ENCODE results near the gene AKT1S1. TPM values are rescaled to one million over a fixed set of nuclear protein-coding genes. Genes with fewer than 3 reads are reported as not detected.

The AKT1S1 gene
- total RNA-seq, result 11.8 and 12.1 TPM in 2 replicates

GRCh38 chr19:49877020-49877878 lies at the start of gene AKT1S1, which contains the start of gene TBC1D17:
AKT1S1 (minus strand) TSS chr19:49877355; CDS start chr19:49873295, 4,060 bp downstream.
TBC1D17 (plus strand) TSS chr19:49877702; CDS start chr19:49877724, 22 bp downstream.

GRCh38 chr19:49896863-49897621 lies 19.9 kb upstream of the AKT1S1 start, which contains the start of gene IL4I1:
IL4I1 (minus strand) TSS chr19:49896887; CDS start chr19:49896160, 727 bp downstream.

GRCh38 chr19:49866933-49867782 lies 10.0 kb downstream of the AKT1S1 start, which contains the start of gene PNKP:
PNKP (minus strand) TSS chr19:49867576; CDS start chr19:49867204, 372 bp downstream.

GRCh38 chr19:49850487-49851342 lies 26.4 kb downstream of the AKT1S1 start, which contains the start of gene PTOV1:
PTOV1 (plus strand) TSS chr19:49851159.

Small RNA genes within 50 kb of the gene (small RNA-seq; reads per million reads assigned to genes)
- gene MIR4749, result not detected

Other genes with a start within 250 kb of the AKT1S1 start
- 30.6 and 65.3 TPM in 2 replicates for gene RRAS, start 237.2 kb downstream of the AKT1S1 start, total RNA-seq
- gene SCAF1, start 235.1 kb downstream of the AKT1S1 start, total RNA-seq, result 19.4 and 35.6 TPM in 2 replicates
- 38.5 and 43.2 TPM in 2 replicates for gene IRF3, start 211.5 kb downstream of the AKT1S1 start, total RNA-seq
- gene BCL2L12, start 211.4 kb downstream of the AKT1S1 start, total RNA-seq, result 9.4 and 9.5 TPM in 2 replicates
- gene PRMT1, start 200.1 kb downstream of the AKT1S1 start, total RNA-seq, result 388 and 419 TPM in 2 replicates
- 0.98 and 1.9 TPM in 2 replicates for gene ADM5, start 187.8 kb downstream of the AKT1S1 start, total RNA-seq
- gene CPT1C, start 186.2 kb downstream of the AKT1S1 start, total RNA-seq, result 22.9 and 25.0 TPM in 2 replicates
- gene TSKS, start 114.0 kb downstream of the AKT1S1 start, total RNA-seq, result not detected in 2 replicates
- gene AP2A1, start 110.4 kb downstream of the AKT1S1 start, total RNA-seq, result 103 and 114 TPM in 2 replicates
- gene FUZ, start 64.1 kb downstream of the AKT1S1 start, total RNA-seq, result 12.3 and 16.7 TPM in 2 replicates
- 27.0 and 28.1 TPM in 2 replicates for gene MED25, start 59.1 kb downstream of the AKT1S1 start, total RNA-seq
- gene PTOV1, start 26.2 kb downstream of the AKT1S1 start, total RNA-seq, result 43.8 and 78.1 TPM in 2 replicates
- 51.5 and 58.5 TPM in 2 replicates for gene PNKP, start 9.8 kb downstream of the AKT1S1 start, total RNA-seq
- 12.8 and 15.4 TPM in 2 replicates for gene TBC1D17, start 347 bp upstream of the AKT1S1 start, total RNA-seq
- 2.6 and 6.2 TPM in 2 replicates for gene IL4I1, start 19.5 kb upstream of the AKT1S1 start, total RNA-seq
- 18.6 and 19.5 TPM in 2 replicates for gene ATF5, start 51.9 kb upstream of the AKT1S1 start, total RNA-seq
- gene NUP62, start 52.1 kb upstream of the AKT1S1 start, total RNA-seq, result 46.4 and 51.3 TPM in 2 replicates
- gene SIGLEC11, start 83.8 kb upstream of the AKT1S1 start, total RNA-seq, result not detected in 2 replicates
- gene VRK3, start 148.0 kb upstream of the AKT1S1 start, total RNA-seq, result 30.8 and 32.3 TPM in 2 replicates
- 8.8 and 10.1 TPM in 2 replicates for gene ZNF473, start 148.7 kb upstream of the AKT1S1 start, total RNA-seq

All from vein endothelial cell (primary cell).